GM19372 (cell line): Measurements from ENCODE around the gene HSD11B1.

Source experiments
- ATAC-seq: cut with Tn5 transposase; IDR thresholded peaks from one replicate; pipeline ENCODE4 v1.9.1; 2021; ENCODE audit warnings: mild to moderate bottlenecking, low read depth, moderate library complexity; ENCODE audit not compliant: unreplicated experiment

Gene HSD11B1

GRCh38 chr1:209723756-209724693 lies 19.4 kb downstream of the HSD11B1 start:
- no peak for ATAC-seq

DNA sequence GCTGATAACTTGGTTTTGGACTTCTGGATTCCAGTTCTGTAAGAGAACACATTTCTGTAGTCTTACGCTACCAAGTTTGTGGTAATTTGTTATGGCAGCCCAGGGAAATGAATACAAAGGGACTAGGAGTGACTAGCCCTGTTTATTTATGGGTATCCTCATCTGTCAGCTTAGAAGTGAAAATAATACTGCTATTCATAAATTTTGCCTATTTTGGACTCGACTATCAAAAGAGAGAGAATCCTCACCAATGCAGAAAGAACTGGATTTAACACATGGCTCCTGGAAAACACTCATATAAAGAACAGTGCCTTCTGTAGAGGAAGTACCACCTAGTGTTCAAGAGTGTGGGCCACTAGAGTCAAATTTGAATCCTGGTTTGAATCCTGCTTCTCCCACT lies 22.6 kb downstream of the HSD11B1 start:
- ATAC-seq, result no peak

DNA sequence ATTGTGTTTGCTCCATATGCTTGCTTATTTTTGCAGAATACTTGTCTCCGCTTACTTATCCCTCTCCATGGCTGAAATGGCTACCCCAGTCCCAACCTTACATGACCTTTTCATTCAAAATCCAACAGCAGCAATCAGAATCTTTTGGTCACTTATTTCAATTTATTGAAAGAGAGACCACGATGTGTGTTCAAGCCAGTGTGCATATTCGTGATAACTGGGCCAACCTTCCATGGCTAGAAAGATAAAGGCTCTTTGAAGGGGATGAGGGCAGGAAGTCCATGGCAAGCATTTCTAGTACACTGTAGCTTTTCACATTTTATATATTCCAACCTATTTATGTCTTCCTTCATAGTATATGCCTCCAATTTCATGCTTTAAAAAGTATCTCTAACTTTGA lies 23.1 kb downstream of the HSD11B1 start:
- ATAC-seq, result no peak

DNA sequence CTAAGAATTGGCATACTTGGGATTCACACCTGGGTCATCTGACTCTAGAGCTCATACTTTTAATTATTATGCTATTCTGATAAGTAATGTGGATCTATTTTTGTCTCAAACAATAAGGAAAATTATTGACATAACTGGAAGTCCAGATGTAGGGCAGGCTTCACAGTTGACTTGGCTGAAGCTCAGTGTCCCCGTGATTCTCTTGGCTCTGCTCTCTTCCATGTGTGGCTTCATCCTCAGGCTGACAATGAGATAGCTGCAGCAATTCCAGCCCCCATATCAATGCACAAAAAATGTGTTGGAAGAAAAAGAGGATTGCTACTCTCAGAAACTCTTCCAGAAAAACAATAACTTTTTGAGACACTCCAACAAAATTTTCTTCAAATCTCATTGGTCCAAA lies 23.8 kb downstream of the HSD11B1 start:
- no peak for ATAC-seq

GRCh38 chr1:209729436-209729835 lies 24.8 kb downstream of the HSD11B1 start:
- no peak for ATAC-seq

- ATAC-seq, result no peak
Observed at GRCh38 chr1:209732725-209733124, 28.1 kb downstream of the HSD11B1 start.

DNA sequence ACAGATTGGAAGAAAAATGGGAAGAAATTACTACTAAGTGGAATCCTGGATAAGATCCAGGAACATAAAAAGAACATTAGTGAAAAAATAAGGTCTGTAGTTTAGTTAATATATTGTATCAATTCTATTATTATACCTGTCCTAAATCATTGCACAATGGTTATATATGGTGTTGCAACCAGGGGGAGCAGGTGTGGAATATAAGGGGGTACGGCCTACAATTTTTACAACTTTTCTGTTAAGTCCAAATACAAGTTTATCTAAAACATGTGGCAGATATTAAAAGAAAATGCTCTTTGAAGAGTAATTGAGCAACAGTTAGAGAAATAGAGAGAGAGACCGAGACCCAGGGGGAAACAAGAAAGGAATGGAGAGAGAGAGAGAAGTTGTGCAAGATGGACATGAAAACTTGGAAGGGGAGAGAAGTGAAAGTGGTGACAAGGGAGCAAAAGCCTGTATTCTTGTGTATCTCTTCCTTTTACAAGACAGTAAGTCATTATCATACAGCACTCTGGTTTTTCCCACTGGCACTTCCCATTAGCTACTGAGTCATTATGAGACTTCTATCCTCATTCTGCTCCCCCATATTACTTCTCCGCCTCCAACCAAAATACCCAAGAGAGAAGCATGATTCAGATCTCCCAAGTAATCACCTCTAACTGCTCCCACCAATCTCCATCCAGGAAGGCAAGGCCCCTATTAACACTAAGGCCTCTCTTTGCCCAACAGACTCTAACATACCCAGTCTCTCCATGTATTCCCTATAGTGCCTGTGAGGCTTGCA lies 29.0 kb downstream of the HSD11B1 start:
- ATAC-seq, result no peak

GRCh38 chr1:209736490-209737117 lies 32.0 kb downstream of the HSD11B1 start:
- no peak for ATAC-seq

- no peak for ATAC-seq
Observed at GRCh38 chr1:209737118-209737505, 32.5 kb downstream of the HSD11B1 start.

- no peak for ATAC-seq
Observed at GRCh38 chr1:209738270-209738669, 33.6 kb downstream of the HSD11B1 start.

DNA sequence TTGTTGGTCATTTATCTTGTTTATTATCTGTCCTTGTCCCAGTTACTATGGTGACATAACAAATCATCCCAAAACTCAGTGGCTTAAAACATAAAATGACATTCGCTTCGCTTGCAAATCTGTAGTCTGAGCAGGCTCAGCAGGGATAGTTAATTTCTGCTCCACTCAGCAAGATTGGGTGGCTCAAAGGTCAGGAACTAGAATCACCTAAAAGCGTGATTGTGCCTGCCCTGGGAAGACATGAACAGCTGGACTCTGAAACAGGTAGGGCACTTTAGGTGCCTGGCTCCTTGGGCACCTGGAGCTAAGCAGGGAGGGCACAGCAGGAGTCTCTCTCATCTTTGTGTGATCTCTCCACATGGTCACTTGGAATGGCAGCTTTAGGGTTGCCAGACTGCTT lies 36.5 kb downstream of the HSD11B1 start:
- ATAC-seq, result no peak

GRCh38 chr1:209741889-209742288 lies 37.2 kb downstream of the HSD11B1 start:
- no peak for ATAC-seq

- no peak for ATAC-seq
Observed at GRCh38 chr1:209742409-209743144, 37.9 kb downstream of the HSD11B1 start.

DNA sequence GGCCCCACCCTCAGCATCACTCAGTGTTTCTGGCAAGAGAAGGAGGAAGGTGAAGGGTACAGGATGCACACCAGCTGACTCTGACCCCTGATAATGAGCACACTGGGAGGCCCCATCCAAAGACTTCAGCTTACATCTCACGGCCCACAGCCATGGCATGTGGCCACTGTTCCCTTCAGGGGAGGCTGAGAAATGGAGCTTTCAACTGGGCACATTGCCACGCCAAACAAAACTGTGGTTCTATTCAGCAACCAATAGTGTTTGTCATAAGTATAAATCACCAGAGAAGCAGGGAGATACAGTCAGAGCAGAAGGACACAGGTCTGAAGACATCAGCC lies 38.5 kb downstream of the HSD11B1 start:
- ATAC-seq, result no peak

DNA sequence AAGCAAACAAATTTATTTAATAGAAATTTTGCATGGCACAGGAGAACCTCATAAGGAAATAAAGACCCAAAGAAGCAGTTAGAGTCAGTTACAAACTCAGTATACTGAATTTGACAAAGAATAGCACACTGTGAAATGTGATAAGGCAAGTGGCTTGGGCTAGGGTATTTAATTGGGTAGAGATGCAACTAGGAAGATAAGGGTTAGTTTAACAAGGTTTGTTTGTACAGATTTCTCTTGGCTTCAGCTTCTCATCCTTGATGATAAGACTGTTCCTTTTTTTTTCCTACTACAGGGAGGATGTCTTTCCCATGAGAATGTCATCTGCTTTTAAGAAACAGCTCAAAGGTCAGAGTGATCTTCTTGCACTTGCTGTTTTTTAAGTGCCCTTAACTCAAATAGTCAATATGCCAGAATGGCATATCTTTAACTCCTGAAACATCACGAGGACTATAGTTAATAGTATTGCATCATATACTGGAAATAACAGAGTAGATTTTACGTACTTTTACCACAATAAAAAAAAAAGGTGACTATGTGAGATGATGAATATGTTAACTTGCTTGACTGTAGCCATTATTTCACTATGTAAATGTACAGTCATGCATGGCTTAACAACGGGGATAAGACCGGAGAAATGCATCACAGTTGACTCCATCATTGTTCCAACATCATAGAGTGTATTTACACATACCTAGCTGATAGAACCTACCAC lies 42.0 kb downstream of the HSD11B1 start:
- no peak for ATAC-seq

- ATAC-seq, result peak; percentile 73
Observed at GRCh38 chr1:209747580-209748262, 43.1 kb downstream of the HSD11B1 start.

GRCh38 chr1:209748620-209749019 lies 44.0 kb downstream of the HSD11B1 start:
- ATAC-seq, result no peak

DNA sequence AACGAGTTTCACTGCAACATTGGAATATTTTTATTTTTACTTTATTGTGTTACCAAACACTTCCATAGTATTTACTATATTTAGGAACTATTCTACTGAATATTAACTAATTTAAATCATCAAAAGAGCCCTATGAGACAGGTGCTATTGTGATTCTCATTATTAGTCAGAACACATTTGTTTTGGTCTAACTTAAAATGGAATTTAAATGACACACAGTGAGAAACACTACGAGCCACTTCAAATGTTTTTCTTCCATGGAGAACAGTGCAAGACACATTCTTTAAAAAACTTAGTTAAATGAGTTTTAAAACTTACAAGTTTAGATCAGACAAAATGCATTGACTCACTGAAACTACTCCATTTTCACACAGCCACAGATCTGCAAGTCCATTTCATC lies 44.6 kb downstream of the HSD11B1 start:
- ATAC-seq, result no peak

DNA sequence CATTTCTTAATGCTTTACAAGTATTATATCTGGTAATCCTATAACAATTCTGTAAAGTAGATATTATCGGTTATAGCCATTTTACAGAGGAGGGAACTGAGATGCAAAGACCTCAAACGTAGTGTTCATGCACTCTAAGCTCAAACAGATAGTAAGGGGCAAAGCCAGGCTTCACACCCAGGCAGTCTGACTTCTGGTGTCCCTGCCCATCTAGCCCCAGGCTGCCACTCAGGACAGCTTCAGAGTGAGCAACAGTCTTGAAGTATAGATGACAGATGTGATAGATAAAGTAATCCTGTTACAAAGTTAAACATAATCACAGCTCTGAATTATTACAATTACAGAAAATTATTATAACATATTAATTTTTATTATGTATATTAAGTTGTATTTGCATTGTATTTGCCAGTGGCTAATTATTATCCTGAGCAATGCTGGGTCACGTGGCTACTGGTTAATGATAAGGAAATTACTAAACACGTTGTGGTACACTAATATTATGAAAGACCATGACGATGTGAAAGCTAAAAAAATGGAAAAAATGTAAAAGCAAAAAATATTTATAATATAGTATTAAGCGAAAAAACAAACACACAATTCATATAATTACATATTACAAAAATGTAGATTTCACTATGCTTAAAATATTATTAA lies 45.2 kb downstream of the HSD11B1 start:
- no peak for ATAC-seq
